ENCODE results near the gene GAK. TPM values are rescaled to one million over a fixed set of nuclear protein-coding genes. Genes with fewer than 3 reads are reported as not detected.
A peak's percentile ranks its signal among the peaks of the same experiment; 100 is the strongest.
"Not testable (repeated sequence)": the region's sequence is repeated elsewhere in the genome, so short reads cannot be mapped to it uniquely, and the experiment has no call there.

Gene GAK
- total RNA-seq, 1 donor from 2014 or later: 146 TPM

- intact Hi-C loops (cut with micrococcal nuclease): no loop called here
Measured at GRCh38 chr4:945274-946102, 13.4 kb upstream of the GAK start.

GRCh38 chr4:939508-939907 lies 7.4 kb upstream of the GAK start:
- H3K4me1 Mint-ChIP-seq (ENCODE audit: low read depth); intact Hi-C loops (cut with micrococcal nuclease); H3K27ac Mint-ChIP-seq; H3K36me3 Mint-ChIP-seq (ENCODE audit: low read depth); H3K27me3 Mint-ChIP-seq (ENCODE audit: insufficient read depth); H3K4me3 Mint-ChIP-seq; H3K9me3 Mint-ChIP-seq; DNase-seq (ENCODE audit: low spot score): not testable (repeated sequence)

More at GRCh38 chr4:945274-946102, 13.4 kb upstream of the GAK start:
- Mint-ChIP-seq H3K36me3 (ENCODE audit: low read depth) (no peaks in the 10 kb centered on the region), H3K27ac (no peak overlapping the region), H3K4me1 (ENCODE audit: low read depth) (no peaks in the 10 kb centered on the region), H3K4me3 (no peak overlapping the region), H3K27me3 (ENCODE audit: insufficient read depth) (no peaks in the 10 kb centered on the region), H3K9me3 (no peaks in the 10 kb centered on the region)
- DNase-seq (ENCODE audit: low spot score): no peak

- Mint-ChIP-seq H3K4me3 (peak overlapping the region; percentile 97), H3K4me1 (ENCODE audit: low read depth) (peaks cover 34% of the 10 kb centered on the region), H3K27ac (peak overlapping the region; percentile 90), H3K27me3 (ENCODE audit: insufficient read depth) (no peaks in the 10 kb centered on the region), H3K36me3 (ENCODE audit: low read depth) (peaks cover 3% of the 10 kb centered on the region), H3K9me3 (no peaks in the 10 kb centered on the region)
- intact Hi-C loops (cut with micrococcal nuclease): loop anchor here (1.0 to 5.0 kb wide), 10 partner anchors 8 to 925 kb away; partner anchors contain the start of genes ATP5ME, DGKQ, LETM1 and MYL5
- no peak for DNase-seq (ENCODE audit: low spot score)
Measured at GRCh38 chr4:932713-933070, 576 bp upstream of the GAK start.

DNA sequence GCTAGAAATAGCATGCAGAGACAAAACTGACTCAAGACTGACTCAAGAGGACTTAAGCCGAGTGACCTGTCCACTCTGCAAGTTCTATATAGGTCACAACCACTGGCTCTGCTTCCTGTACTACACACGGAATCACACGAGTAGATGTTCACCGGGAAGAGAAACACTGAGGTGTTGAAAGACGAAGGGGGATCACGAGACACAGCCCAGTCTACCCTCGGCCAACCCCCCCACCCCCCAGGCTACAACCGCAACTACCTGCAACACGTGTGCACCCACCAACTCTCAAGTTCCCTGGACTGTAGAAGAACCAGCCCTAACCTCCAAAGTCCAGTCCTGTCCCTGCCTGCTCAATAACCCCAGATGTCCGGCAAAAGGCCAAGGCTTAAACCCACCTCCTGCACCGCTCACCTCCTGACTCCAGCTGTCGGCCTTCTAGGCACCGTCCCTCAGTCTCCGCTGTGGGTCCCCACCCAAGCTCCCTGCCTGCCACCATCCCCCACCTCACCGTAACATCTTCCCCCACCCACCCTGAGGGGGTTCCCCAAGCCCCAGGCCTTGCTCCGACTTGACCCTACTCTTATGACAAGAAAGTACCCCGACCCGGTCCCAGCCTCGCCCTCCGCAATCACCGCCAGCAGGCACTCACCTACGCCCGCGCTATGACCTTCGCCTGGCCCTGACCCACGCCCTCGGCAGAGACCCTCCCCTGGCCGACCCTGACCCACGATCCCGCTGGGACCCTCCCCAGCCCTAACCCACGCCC lies 739 bp downstream of the GAK start:
- no peaks in the 10 kb centered on the region for H3K9me3 Mint-ChIP-seq
- H3K27ac Mint-ChIP-seq: peak overlapping the region; percentile 90
- intact Hi-C loops (cut with micrococcal nuclease): loop anchor here (5.0 kb wide), 3 partner anchors 189 to 926 kb away; partner anchors contain the start of gene LETM1
- H3K36me3 Mint-ChIP-seq (ENCODE audit: low read depth): peaks cover 3% of the 10 kb centered on the region
- H3K4me1 Mint-ChIP-seq (ENCODE audit: low read depth): peaks cover 35% of the 10 kb centered on the region
- peak overlapping the region; percentile 97 for H3K4me3 Mint-ChIP-seq
- no peaks in the 10 kb centered on the region for H3K27me3 Mint-ChIP-seq (ENCODE audit: insufficient read depth)
- DNase-seq (ENCODE audit: low spot score): no peak

DNA sequence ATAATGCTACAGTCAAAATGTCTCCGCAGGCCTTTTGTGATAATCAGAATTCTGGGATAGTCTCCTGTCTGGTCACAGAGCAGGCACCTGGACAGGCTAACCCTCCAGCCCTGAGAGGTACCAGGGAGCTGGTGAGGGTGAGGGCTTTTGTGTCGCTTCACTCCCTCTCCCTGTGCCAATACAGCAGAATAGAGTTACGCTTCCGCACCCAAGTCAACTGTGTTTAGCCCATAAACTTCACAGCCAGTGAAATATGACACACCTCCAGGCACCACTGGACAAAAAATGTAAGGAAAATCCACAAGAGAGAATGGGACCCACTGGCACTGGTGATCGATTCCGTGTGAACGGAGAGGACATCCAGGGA lies 1.3 kb downstream of the GAK start:
- H3K4me1 Mint-ChIP-seq (ENCODE audit: low read depth): peaks cover 40% of the 10 kb centered on the region
- H3K27ac Mint-ChIP-seq: peak overlapping the region; percentile 90
- H3K27me3 Mint-ChIP-seq (ENCODE audit: insufficient read depth): no peaks in the 10 kb centered on the region
- no peaks in the 10 kb centered on the region for H3K9me3 Mint-ChIP-seq
- H3K4me3 Mint-ChIP-seq: peak overlapping the region; percentile 97
- peaks cover 7% of the 10 kb centered on the region for H3K36me3 Mint-ChIP-seq (ENCODE audit: low read depth)
- no peak for DNase-seq (ENCODE audit: low spot score)
- intact Hi-C loops (cut with micrococcal nuclease): loop anchor here (1.0 to 5.0 kb wide), 4 partner anchors 52 to 926 kb away; partner anchors contain the start of gene LETM1

GRCh38 chr4:930028-930551 lies 2.0 kb downstream of the GAK start:
- intact Hi-C loops (cut with micrococcal nuclease): loop anchor here (1.0 to 5.0 kb wide), 4 partner anchors 51 to 927 kb away; partner anchors contain the start of gene LETM1
- H3K4me3 Mint-ChIP-seq: peak overlapping the region; percentile 97
- no peaks in the 10 kb centered on the region for H3K9me3 Mint-ChIP-seq
- no peak for DNase-seq (ENCODE audit: low spot score)
- H3K27me3 Mint-ChIP-seq (ENCODE audit: insufficient read depth): no peaks in the 10 kb centered on the region
- H3K36me3 Mint-ChIP-seq (ENCODE audit: low read depth): peaks cover 7% of the 10 kb centered on the region
- H3K27ac Mint-ChIP-seq: peak overlapping the region; percentile 90
- peaks cover 44% of the 10 kb centered on the region for H3K4me1 Mint-ChIP-seq (ENCODE audit: low read depth)

GRCh38 chr4:929096-929765 lies 2.9 kb downstream of the GAK start:
- H3K9me3 Mint-ChIP-seq: no peaks in the 10 kb centered on the region
- intact Hi-C loops (cut with micrococcal nuclease): no loop called here
- peak overlapping the region; percentile 26 for H3K4me3 Mint-ChIP-seq
- peaks cover 7% of the 10 kb centered on the region for H3K36me3 Mint-ChIP-seq (ENCODE audit: low read depth)
- peaks cover 53% of the 10 kb centered on the region for H3K4me1 Mint-ChIP-seq (ENCODE audit: low read depth)
- H3K27me3 Mint-ChIP-seq (ENCODE audit: insufficient read depth): no peaks in the 10 kb centered on the region
- H3K27ac Mint-ChIP-seq: no peak overlapping the region
- no peak for DNase-seq (ENCODE audit: low spot score)

GRCh38 chr4:927566-927965 lies 4.5 kb downstream of the GAK start:
- H3K4me3 Mint-ChIP-seq; intact Hi-C loops (cut with micrococcal nuclease); H3K9me3 Mint-ChIP-seq; H3K36me3 Mint-ChIP-seq (ENCODE audit: low read depth); H3K27me3 Mint-ChIP-seq (ENCODE audit: insufficient read depth); DNase-seq (ENCODE audit: low spot score); H3K27ac Mint-ChIP-seq: not testable (repeated sequence)
- H3K4me1 Mint-ChIP-seq (ENCODE audit: low read depth): peaks cover 55% of the 10 kb centered on the region

DNA sequence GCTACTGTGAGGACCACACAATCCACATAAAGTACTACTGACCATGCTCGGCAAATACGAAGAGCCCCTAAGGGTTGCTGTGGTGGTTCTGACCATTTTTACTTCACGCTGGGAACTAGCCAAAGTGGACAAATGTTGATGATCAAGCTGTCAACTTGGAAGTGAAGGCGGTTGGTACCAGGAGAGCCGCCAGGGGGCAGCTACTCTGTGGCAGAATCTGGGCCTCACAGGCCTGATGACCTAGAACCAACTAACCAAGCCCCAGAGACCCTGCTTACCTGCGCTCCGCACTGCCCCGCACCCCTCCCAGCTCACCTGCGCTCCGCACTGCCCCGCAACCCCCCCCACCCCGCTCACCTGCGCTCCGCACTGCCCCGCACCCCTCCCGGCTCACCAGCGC lies 5.6 kb downstream of the GAK start:
- H3K4me3 Mint-ChIP-seq: no peak overlapping the region
- no peak for DNase-seq (ENCODE audit: low spot score)
- H3K27me3 Mint-ChIP-seq (ENCODE audit: insufficient read depth): no peaks in the 10 kb centered on the region
- peak overlapping the region; percentile 70 for H3K27ac Mint-ChIP-seq
- H3K36me3 Mint-ChIP-seq (ENCODE audit: low read depth): peaks cover 13% of the 10 kb centered on the region
- intact Hi-C loops (cut with micrococcal nuclease): no loop called here
- H3K9me3 Mint-ChIP-seq: no peaks in the 10 kb centered on the region
- peaks cover 62% of the 10 kb centered on the region for H3K4me1 Mint-ChIP-seq (ENCODE audit: low read depth)

GRCh38 chr4:925771-926500 lies 6.2 kb downstream of the GAK start:
- H3K9me3 Mint-ChIP-seq: no peaks in the 10 kb centered on the region
- H3K27ac Mint-ChIP-seq: peak overlapping the region; percentile 70
- DNase-seq (ENCODE audit: low spot score): no peak
- peaks cover 63% of the 10 kb centered on the region for H3K4me1 Mint-ChIP-seq (ENCODE audit: low read depth)
- H3K36me3 Mint-ChIP-seq (ENCODE audit: low read depth): peaks cover 17% of the 10 kb centered on the region
- H3K4me3 Mint-ChIP-seq: no peak overlapping the region
- no peaks in the 10 kb centered on the region for H3K27me3 Mint-ChIP-seq (ENCODE audit: insufficient read depth)
- intact Hi-C loops (cut with micrococcal nuclease): no loop called here

DNA sequence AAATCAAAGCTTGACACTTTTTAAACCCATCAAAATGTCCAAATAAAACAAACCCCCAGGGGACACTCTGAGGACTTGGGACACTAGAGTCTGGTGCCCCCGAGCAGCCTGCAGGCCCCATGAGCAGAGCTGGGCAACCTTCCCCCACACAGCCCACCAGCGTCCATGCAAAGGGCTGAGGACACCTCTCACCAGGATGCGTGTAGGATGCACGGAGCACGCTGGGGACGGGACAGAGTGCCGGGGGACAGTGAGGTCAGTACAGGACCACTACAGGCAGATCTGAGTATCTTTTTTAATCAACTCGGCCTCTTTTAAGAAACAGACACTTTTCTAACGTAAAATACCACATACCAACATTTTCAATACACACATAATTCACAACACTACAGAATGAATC lies 6.9 kb downstream of the GAK start:
- no peak for DNase-seq (ENCODE audit: low spot score)
- intact Hi-C loops (cut with micrococcal nuclease): no loop called here
- Mint-ChIP-seq H3K9me3 (no peaks in the 10 kb centered on the region), H3K36me3 (ENCODE audit: low read depth) (peaks cover 18% of the 10 kb centered on the region), H3K4me1 (ENCODE audit: low read depth) (peaks cover 55% of the 10 kb centered on the region), H3K4me3 (peak overlapping the region; percentile 30), H3K27me3 (ENCODE audit: insufficient read depth) (no peaks in the 10 kb centered on the region), H3K27ac (no peak overlapping the region)
